ENCODE measurements around the gene KCNJ12.

DNA sequence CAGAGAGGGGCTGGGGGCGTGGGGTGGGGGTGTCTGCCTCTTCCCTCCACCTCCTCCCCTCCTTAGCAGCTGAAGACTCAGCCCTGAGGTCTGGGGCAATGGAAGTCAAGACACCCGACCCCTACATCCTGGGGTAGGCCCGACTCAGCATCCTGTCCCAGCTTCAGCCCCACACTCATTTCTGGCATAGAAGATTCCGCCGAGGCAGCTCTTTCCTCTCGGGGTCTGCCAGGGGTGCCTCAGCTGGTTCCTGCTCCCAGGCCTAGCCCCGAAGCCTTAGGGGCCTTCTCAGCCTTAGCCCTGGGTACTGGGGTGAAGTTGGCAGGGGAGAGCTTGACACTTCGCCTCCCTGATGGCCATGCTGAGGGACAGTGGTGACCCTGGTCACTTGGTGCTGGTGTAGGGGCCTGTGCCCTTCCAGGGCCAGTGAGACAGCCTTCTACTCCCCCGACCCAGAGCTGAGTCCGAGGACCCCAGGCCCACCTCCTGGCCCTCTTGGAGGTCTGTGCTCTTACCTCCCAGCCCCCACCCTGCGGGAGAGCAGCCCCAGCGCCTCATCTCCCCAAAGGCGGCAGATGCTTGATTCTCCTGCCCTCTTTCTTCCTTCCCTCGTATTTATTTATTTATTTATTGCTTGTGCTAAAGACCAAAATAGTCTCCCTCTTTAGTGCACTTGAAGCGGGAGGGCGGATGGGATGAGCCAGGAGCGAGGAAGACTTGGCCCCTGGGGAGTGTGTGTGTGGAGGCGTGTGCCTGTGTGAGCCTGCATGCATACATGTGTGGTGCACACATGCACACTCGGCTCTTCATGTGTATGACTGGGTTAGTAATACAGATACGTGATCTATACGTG, 42.5 kb downstream of the KCNJ12 start:
- no peak for TF ChIP-seq POLR2A (IDR thresholded peaks at IDR 0.05)
- TF ChIP-seq, protein P1, sequence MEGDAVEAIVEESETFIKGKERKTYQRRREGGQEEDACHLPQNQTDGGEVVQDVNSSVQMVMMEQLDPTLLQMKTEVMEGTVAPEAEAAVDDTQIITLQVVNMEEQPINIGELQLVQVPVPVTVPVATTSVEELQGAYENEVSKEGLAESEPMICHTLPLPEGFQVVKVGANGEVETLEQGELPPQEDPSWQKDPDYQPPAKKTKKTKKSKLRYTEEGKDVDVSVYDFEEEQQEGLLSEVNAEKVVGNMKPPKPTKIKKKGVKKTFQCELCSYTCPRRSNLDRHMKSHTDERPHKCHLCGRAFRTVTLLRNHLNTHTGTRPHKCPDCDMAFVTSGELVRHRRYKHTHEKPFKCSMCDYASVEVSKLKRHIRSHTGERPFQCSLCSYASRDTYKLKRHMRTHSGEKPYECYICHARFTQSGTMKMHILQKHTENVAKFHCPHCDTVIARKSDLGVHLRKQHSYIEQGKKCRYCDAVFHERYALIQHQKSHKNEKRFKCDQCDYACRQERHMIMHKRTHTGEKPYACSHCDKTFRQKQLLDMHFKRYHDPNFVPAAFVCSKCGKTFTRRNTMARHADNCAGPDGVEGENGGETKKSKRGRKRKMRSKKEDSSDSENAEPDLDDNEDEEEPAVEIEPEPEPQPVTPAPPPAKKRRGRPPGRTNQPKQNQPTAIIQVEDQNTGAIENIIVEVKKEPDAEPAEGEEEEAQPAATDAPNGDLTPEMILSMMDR (IDR thresholded peaks at IDR 0.05): no peak
